OCI-LY7 (cell line): Measurements from ENCODE around the gene ZBP1. TPM values are rescaled to one million over a fixed set of nuclear protein-coding genes. Genes with fewer than 3 reads are reported as not detected.

Experiments used
- BruUV-seq: library from RNA; stranded (reverse); fragments of 400-500 nt; replicated peaks from 2 replicates; lab custom pipeline; 2021; lab: Mats Ljungman, UMichigan
- CTCF ChIA-PET: fragments of 300-600 bp; sonication (Branson Sonifier 250); formaldehyde crosslinking; loops from one replicate; lab custom pipeline; 2022; ENCODE audit warnings: antibody characterized with exemption; ENCODE audit not compliant: unreplicated experiment; lab: Charles Lee
- POLR2A ChIA-PET: fragments of 300-600 bp; sonication (Branson Sonifier 250); formaldehyde crosslinking; loops from one replicate; lab custom pipeline; 2022; ENCODE audit warnings: antibody characterized with exemption; lab: Charles Lee
- DNase-seq: peaks from one replicate; pipeline ENCODE4 v3.0.0-alpha.2; 2015; ENCODE audit warnings: low spot score
- H2AFZ ChIP-seq: fragments of 200-600 bp; sonication (generic), shearing (Covaris generic); 2 replicates; pipeline ENCODE4 v1.6.1; 2014; ENCODE audit warnings: mild to moderate bottlenecking, antibody characterized with exemption, low read length, moderate library complexity
- H3K27ac ChIP-seq: fragments of 200-600 bp; sonication (generic); 2 replicates; pipeline ENCODE4 v1.5.1; 2014; ENCODE audit warnings: mixed run types, low read depth, mild to moderate bottlenecking, moderate library complexity, low read length, inconsistent platforms; ENCODE audit not compliant: poor library complexity, severe bottlenecking
- H3K36me3 ChIP-seq: fragments of 200-600 bp; sonication (generic); 2 replicates; pipeline ENCODE4 v1.6.1; 2014; ENCODE audit warnings: mild to moderate bottlenecking, antibody characterized with exemption, low read length, moderate library complexity, mixed read lengths; ENCODE audit not compliant: insufficient read depth
- H3K4me1 ChIP-seq: fragments of 200-600 bp; sonication (generic); 2 replicates; pipeline ENCODE4 v1.5.1; 2014; ENCODE audit warnings: mild to moderate bottlenecking, low read length; ENCODE audit not compliant: insufficient read depth, poor library complexity, severe bottlenecking
- H3K4me2 ChIP-seq: fragments of 200-600 bp; sonication (generic); 2 replicates; pipeline ENCODE4 v1.6.1; 2014; ENCODE audit warnings: mild to moderate bottlenecking, low read length
- H3K4me3 ChIP-seq: fragments of 200-600 bp; sonication (generic); 2 replicates; pipeline ENCODE4 v1.5.1; 2014; ENCODE audit warnings: mild to moderate bottlenecking, low read depth, low read length; ENCODE audit not compliant: poor library complexity, severe bottlenecking
- H3K79me2 ChIP-seq: fragments of 200-600 bp; sonication (generic); 2 replicates; pipeline ENCODE4 v1.6.1; 2016; ENCODE audit warnings: low read depth, mild to moderate bottlenecking, low read length, moderate library complexity, mixed read lengths; ENCODE audit not compliant: insufficient read depth
- H3K9me2 ChIP-seq: fragments of 200-600 bp; sonication (generic); 2 replicates; pipeline ENCODE4 v1.6.1; 2016; ENCODE audit warnings: mild to moderate bottlenecking, low read length, mixed read lengths; ENCODE audit not compliant: insufficient read depth
- H3K9me3 ChIP-seq: fragments of 200-600 bp; sonication (generic); 2 replicates; pipeline ENCODE4 v1.6.1; 2014; ENCODE audit warnings: mild to moderate bottlenecking, mixed run types, low read length, mixed read lengths
- H4K20me1 ChIP-seq: fragments of 200-600 bp; sonication (generic); 2 replicates; pipeline ENCODE4 v1.6.1; 2014; ENCODE audit warnings: mild to moderate bottlenecking, antibody characterized with exemption, low read length, moderate library complexity, mixed read lengths; ENCODE audit not compliant: insufficient read depth
- CTCF ChIP-seq: fragments of 200-600 bp; sonication (generic); conservative IDR thresholded peaks from 2 replicates; pipeline ENCODE4 v1.5.1; 2014; ENCODE audit warnings: mild to moderate bottlenecking, antibody characterized with exemption, low read length, moderate library complexity, mixed read lengths
- EZH2phosphoT487 ChIP-seq: fragments of 200-600 bp; sonication (generic); IDR thresholded peaks from 2 replicates; pipeline ENCODE4 v1.6.1; 2018; ENCODE audit warnings: low read depth, borderline replicate concordance, mild to moderate bottlenecking, mixed run types, antibody characterized with exemption, low read length, moderate library complexity, mixed read lengths
- intact Hi-C: fragments of 100-400 bp; cut with micrococcal nuclease; formaldehyde crosslinking; loops from one replicate; pipeline ENCODE4 v1.10.0; 2022; ENCODE audit not compliant: unreplicated experiment
- total RNA-seq, 2 experiments: library from RNA; depleted of rRNA in 1 of 2; stranded (reverse); fragments of >200 nt in 1 of 2; shearing (Covaris generic) in 1 of 2; gene quantifications; 2 replicates each; pipeline ENCODE4 v1.2.3, GENCODE V29; 2014 to 2022

ZBP1 gene
- total RNA-seq, 2 experiments from 2014 or later: 1.5 to 3.7 TPM

GRCh38 chr20:57593134-57593886, 26.9 kb downstream of the ZBP1 start:
- H3K4me1 ChIP-seq: peaks cover 13% of the 10 kb centered on the region
- H3K4me2 ChIP-seq: no peak overlapping the region; the same call in 1 of the 2 replicates
- H3K4me3 ChIP-seq: no peak overlapping the region
- H2AFZ ChIP-seq: no peak overlapping the region
- no peak for TF ChIP-seq CTCF
- TF ChIP-seq EZH2phosphoT487: no peak
- H3K9me2 ChIP-seq: no peaks in the 10 kb centered on the region
- no peaks in the 10 kb centered on the region for H4K20me1 ChIP-seq
- intact Hi-C loops: loop anchor here (5.0 kb wide), 1 partner anchor 501 kb away; no protein-coding TSS in a partner anchor
- DNase-seq: peak; percentile 26
- H3K9me3 ChIP-seq: no peaks in the 10 kb centered on the region
- BruUV-seq: no TSS peak
- H3K79me2 ChIP-seq: no peaks in the 10 kb centered on the region
- POLR2A ChIA-PET: interaction anchor here (0.6 kb wide), 1 partner anchor 205 kb away, joined by 3 read pairs; no protein-coding TSS in a partner anchor
- H3K36me3 ChIP-seq: no peaks in the 10 kb centered on the region
- H3K27ac ChIP-seq: no peak overlapping the region
- CTCF ChIA-PET: interaction anchor here (0.5 to 0.8 kb wide), 2 partner anchors 36 to 566 kb away, joined by 3 to 5 read pairs; no protein-coding TSS in a partner anchor

GRCh38 chr20:57592263-57593092, 27.7 kb downstream of the ZBP1 start:
- Histone ChIP-seq H4K20me1 (no peaks in the 10 kb centered on the region), H2AFZ (no peak overlapping the region), H3K9me3 (peaks cover 7% of the 10 kb centered on the region; the same call in 1 of the 2 replicates), H3K9me2 (no peaks in the 10 kb centered on the region), H3K27ac (no peak overlapping the region), H3K4me1 (peaks cover 13% of the 10 kb centered on the region), H3K79me2 (no peaks in the 10 kb centered on the region), H3K36me3 (no peaks in the 10 kb centered on the region), H3K4me2 (no peak overlapping the region), H3K4me3 (no peak overlapping the region)
- no peak for TF ChIP-seq CTCF
- no peak for TF ChIP-seq EZH2phosphoT487
- DNase-seq: no peak
- intact Hi-C loops: loop anchor here (5.0 kb wide), 1 partner anchor 500 kb away; no protein-coding TSS in a partner anchor
- ChIA-PET CTCF (interaction anchor here (0.6 to 0.8 kb wide), 2 partner anchors 37 to 204 kb away, joined by 3 read pairs; no protein-coding TSS in a partner anchor), POLR2A (interaction anchor here (0.6 kb wide), 1 partner anchor 205 kb away, joined by 3 read pairs; no protein-coding TSS in a partner anchor)
- BruUV-seq: no TSS peak
